Skeletal muscle tissue (tissue), 4 donors: ENCODE measurements around the gene SRPK1. TPM values are rescaled to one million over a fixed set of nuclear protein-coding genes. Genes with fewer than 3 reads are reported as not detected.

Experiments used
- H3K27ac ChIP-seq: one replicate; pipeline ENCODE4 v1.7.0; 2013; ENCODE audit warnings: mild to moderate bottlenecking, low read depth, low read length, inconsistent platforms
- H3K27me3 ChIP-seq, 3 donors: one replicate each; pipeline ENCODE4 v1.7.0; 2013; ENCODE audit warnings: low read length in 3 of 3; ENCODE audit not compliant: control insufficient read depth in 3 of 3, insufficient read depth in 3 of 3
- H3K36me3 ChIP-seq, 3 donors: one replicate each; pipeline ENCODE4 v1.7.0; 2013; ENCODE audit warnings: low read length in 3 of 3; ENCODE audit not compliant: control insufficient read depth in 3 of 3, insufficient read depth in 3 of 3
- H3K4me1 ChIP-seq, 3 donors: one replicate each; pipeline ENCODE4 v1.7.0; 2013; ENCODE audit warnings: low read length in 3 of 3, mild to moderate bottlenecking in 3 of 3; ENCODE audit not compliant: control insufficient read depth in 3 of 3, insufficient read depth in 3 of 3
- H3K4me3 ChIP-seq, 3 donors: one replicate each; pipeline ENCODE4 v1.7.0; 2013; ENCODE audit warnings: low read length in 3 of 3
- H3K9ac ChIP-seq, 3 donors: one replicate each; pipeline ENCODE4 v1.7.0; 2013; ENCODE audit warnings: low read length in 3 of 3, mild to moderate bottlenecking in 3 of 3, moderate library complexity in 2 of 3, low read depth in 1 of 3
- H3K9me3 ChIP-seq, 3 donors: one replicate each; pipeline ENCODE4 v1.7.0; 2013; ENCODE audit warnings: low read length in 3 of 3; ENCODE audit not compliant: control insufficient read depth in 3 of 3
- total RNA-seq: library from RNA; depleted of rRNA; stranded (reverse); fragments of >200 nt; gene quantifications from one replicate; pipeline ENCODE4 v1.2.3, GENCODE V29; 2014
- donor health status: Osteomylitis.

SRPK1 gene
- 15.1 TPM for total RNA-seq

DNA sequence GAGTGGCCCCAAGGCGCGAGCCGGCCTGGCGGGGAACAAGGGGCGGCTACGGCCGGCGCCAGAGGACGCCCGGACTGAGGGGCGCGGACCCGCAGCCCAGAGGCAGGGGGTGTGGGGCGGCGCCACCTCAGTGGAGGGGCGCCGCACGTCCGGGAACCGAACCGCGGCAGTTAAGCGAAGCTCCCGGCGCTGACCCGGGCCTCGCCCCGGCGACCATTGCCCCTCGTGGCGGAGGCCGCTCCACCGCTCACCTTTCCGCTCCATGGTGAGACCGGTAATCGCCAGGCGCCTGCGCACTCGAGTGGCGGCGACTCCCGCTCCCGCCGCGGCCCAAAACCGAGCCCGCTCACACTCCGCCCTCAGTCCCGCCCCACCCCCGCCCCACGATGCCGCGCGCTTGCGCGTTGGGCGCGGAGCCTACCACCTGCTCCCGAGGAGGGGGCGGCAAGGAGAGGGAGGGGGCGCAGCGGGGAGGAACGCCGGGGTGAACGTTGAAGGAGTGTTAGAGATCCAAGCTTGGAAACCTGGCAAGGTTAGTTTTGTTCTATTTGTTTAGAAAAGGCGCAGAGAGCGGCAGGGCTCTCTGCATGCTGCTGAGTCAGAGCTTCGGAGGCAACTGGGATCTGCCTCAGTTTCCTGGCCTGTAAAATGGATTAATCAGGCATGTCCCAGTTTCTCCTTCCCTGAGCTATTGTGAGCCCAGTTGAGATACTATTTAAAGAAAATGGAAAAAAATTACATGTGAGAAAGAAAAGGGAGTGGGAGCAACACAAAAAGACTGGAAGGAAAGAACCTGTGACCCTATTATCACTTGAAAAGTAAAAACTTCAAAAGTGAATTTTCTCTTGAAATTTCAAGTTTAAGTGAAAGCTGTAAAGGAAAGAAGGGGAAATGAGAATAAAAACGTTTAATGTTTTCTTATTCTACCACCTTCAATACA, at the start of gene SRPK1:
Gene SRPK1 (minus strand): TSS at position 306 of the 940 bp plus-strand sequence. CDS start 42 bp downstream, at position 264.
- H3K36me3 ChIP-seq, result peaks cover 0 to 5% (median 0%) of the 10 kb centered on the region in 3 donors
- peaks cover 13 to 23% (median 19%) of the 10 kb centered on the region in 3 donors for H3K4me1 ChIP-seq
- H3K27me3 ChIP-seq, result no peaks in the 10 kb centered on the region
- peak within 1 kb of the TSS; percentile 80 to 90 (median 89) for H3K4me3 ChIP-seq
- no peaks in the 10 kb centered on the region for H3K9me3 ChIP-seq
- H3K9ac ChIP-seq, result peak within 1 kb of the TSS; percentile 72 to 83 (median 78)
- peak within 1 kb of the TSS; percentile 57 for H3K27ac ChIP-seq

DNA sequence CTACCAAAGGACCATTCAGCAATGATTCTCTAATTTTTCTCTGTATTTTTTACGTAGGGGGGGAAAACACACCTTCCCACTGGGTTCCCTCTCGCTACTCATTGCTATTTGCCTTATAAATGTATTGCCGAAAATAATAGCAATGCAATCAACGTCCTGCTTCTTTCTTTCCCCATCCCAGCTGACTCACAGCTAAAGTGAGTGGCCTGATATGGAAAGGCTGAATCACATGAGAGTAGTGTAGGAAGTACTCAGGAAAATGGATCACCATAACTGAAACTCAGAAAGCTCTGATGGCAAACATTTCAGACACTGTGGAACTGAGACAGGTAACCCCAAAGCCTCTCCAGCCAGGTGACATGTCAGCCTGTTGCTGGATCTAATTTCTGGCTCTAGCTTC, 49.3 kb upstream of the SRPK1 start:
- H3K27ac ChIP-seq, result no peak overlapping the region
- H3K27me3 ChIP-seq, result no peaks in the 10 kb centered on the region
- H3K4me1 ChIP-seq, result no peaks in the 10 kb centered on the region

DNA sequence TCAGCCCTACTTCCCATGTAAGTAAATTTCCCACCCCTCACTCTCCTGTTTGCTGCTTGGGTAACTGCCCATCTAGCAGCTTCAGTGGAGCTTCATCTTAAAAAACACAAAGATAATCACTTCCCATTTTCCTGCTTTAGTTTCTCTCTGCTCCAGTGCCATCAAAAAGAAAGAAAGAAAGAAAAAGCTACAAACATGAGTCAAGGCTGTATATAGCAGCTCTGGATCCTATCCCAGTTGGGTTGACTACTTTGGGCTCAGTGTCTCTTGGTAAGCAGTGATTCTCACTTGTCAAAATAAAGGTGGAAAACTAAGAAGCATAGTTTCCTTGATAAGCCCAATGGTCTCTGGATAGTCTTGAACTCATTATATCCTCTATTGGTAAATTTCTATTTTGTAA, 48.7 kb upstream of the SRPK1 start:
- H3K36me3 ChIP-seq, result no peaks in the 10 kb centered on the region
- H3K27me3 ChIP-seq, result no peaks in the 10 kb centered on the region
- no peak overlapping the region for H3K9ac ChIP-seq
- H3K9me3 ChIP-seq, result no peaks in the 10 kb centered on the region
- H3K4me1 ChIP-seq, result no peaks in the 10 kb centered on the region
- H3K27ac ChIP-seq, result no peak overlapping the region
- no peak overlapping the region for H3K4me3 ChIP-seq

More for the DNA sequence above, 49.3 kb upstream of the SRPK1 start:
- H3K36me3 ChIP-seq, result no peaks in the 10 kb centered on the region
- H3K9me3 ChIP-seq, result no peaks in the 10 kb centered on the region
- H3K4me3 ChIP-seq, result no peak overlapping the region
- no peak overlapping the region for H3K9ac ChIP-seq

DNA sequence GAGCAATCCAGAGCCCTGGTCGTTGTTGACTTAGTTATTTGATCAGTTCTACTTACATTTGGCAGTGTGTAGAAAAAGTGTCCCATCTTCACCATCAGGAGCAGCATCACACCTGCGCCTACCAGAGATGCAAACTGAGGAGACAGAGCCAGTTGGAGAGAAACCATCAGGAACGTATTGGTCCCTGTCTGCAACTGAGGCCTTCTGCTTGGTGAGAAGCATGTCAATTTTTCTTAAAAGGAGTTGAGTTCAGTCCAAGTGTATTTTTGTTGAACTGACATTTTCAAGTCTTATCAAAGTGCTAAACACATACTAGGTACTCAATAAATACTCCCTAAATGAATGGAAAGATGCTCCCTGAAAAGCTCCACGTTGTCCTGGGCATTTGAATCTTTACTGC, 47.9 kb upstream of the SRPK1 start:
- Histone ChIP-seq H3K4me1 (no peaks in the 10 kb centered on the region), H3K36me3 (no peaks in the 10 kb centered on the region)

DNA sequence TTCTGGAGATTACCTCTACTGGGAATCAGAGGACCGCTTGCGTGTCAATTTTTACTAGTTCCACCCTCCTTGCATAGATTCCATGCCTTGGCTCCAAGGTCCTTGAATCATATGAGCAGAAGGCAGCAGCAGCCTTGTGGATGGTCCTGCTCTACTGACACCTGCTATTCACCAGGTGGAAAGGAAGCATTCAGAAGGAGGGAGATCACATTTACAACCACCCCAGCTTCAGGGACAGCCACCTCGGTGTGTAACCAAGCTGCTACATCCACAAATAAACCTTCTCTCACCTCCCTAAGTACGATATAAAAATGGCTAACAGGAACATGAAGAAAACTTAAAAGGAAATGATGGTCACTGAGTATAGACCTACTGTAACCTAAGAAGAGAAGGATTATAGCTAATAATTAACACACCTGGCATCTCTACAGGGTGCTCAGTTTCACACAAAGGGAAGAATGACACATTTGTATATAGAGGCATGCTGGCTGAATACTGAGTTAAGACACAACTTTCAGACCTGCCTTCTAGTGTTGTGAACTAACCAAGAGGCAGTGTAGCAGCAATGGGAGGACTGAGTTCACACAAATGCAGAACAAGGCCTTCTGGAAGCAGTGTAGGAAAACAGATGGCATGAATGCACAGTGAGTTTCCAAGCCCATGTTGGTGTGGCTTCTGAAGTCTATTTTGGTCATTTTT, 46.3 kb upstream of the SRPK1 start:
- Histone ChIP-seq H3K27me3 (no peaks in the 10 kb centered on the region), H3K4me1 (no peaks in the 10 kb centered on the region), H3K9ac (no peak overlapping the region), H3K4me3 (no peak overlapping the region), H3K27ac (no peak overlapping the region), H3K9me3 (no peaks in the 10 kb centered on the region), H3K36me3 (no peaks in the 10 kb centered on the region)

More for the DNA sequence above, 47.9 kb upstream of the SRPK1 start:
- H3K9ac ChIP-seq, result no peak overlapping the region
- H3K9me3 ChIP-seq, result no peaks in the 10 kb centered on the region
- H3K27ac ChIP-seq, result no peak overlapping the region
- H3K4me3 ChIP-seq, result no peak overlapping the region
- no peaks in the 10 kb centered on the region for H3K27me3 ChIP-seq

DNA sequence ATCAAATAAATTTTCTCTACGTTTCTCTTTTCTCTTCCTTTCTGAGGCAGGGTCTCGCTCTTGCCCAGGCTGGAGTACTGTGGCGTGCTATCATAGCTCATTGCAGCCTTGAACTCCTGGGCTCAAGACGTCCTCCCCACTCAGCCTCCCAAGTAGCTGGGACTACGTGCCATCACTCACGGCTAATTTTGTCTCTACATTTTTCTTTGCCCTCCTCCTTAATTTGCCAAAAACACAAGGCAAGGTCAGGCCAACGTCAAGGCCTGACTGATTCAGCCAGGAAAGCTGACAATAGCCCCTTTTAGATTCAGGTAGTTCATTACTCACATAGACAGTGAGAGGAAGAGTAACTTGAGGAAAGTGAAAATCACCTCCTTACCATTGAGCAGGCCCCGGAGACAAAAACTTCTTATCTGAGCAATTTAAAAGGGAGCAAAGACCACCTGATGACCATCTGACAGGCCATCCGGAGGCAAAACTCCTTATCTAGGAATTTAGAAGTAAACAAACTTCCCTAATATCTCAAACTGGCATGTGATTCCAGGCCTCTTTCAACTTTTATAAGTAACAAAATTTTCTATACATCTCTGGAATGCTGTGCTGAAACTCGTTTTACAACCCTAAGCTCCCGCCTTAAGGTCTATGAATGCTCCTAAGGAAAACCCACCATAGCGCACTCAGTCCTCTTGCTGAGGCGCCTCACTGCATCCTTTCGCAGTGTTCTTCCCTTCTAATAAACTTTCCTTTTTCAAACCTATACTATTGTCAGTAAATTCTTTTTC, 42.1 kb upstream of the SRPK1 start:
- no peak overlapping the region for H3K9ac ChIP-seq
- no peak overlapping the region for H3K27ac ChIP-seq
- no peaks in the 10 kb centered on the region for H3K36me3 ChIP-seq
- no peaks in the 10 kb centered on the region for H3K4me1 ChIP-seq
- H3K4me3 ChIP-seq, result no peak overlapping the region
- H3K27me3 ChIP-seq, result no peaks in the 10 kb centered on the region
- no peaks in the 10 kb centered on the region for H3K9me3 ChIP-seq

DNA sequence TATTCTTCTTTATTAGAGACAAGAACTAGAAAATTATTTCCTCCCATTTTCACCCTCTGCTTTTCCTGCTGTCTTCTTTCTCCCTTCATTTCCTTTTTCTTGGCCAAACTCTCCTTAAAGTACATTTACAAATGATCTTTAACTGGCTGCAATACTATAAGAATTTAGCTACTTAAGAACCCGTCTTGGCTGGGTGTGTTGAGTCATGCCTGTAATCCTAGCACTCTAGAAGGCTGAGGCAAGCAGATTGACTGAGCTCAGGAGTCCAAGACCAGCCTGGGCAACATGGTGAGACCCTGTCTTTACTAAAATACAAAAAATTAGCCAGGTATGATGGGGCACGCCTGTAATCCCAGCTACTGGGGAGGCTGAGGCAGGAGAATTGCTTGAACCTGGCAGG, 39.3 kb upstream of the SRPK1 start:
- Histone ChIP-seq H3K9ac (no peak overlapping the region), H3K36me3 (no peaks in the 10 kb centered on the region), H3K27ac (no peak overlapping the region), H3K4me1 (no peaks in the 10 kb centered on the region), H3K9me3 (no peaks in the 10 kb centered on the region), H3K27me3 (no peaks in the 10 kb centered on the region), H3K4me3 (no peak overlapping the region)

DNA sequence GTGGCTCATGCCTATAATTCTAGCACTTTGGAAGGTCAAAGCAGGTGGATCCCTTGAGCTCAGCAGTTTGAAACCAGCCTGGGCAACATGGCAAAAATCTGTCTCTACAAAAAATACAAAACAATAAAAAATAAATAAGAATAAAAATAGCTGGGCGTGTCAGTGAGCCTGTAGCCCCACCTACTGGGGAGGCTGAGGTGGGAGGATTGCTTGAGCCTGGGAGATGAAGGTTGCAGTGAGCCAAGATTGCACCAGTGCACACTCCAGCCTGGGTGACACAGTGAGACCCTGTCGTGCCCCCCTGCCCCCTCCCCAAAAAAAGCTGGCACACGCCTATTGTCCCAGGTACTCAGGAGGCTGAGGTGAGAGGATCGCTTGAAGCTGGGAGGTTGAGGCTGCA, 35.1 kb upstream of the SRPK1 start:
- Histone ChIP-seq H3K4me3 (no peak overlapping the region), H3K4me1 (no peaks in the 10 kb centered on the region), H3K27me3 (no peaks in the 10 kb centered on the region), H3K36me3 (no peaks in the 10 kb centered on the region), H3K9me3 (no peaks in the 10 kb centered on the region), H3K9ac (no peak overlapping the region), H3K27ac (no peak overlapping the region)

DNA sequence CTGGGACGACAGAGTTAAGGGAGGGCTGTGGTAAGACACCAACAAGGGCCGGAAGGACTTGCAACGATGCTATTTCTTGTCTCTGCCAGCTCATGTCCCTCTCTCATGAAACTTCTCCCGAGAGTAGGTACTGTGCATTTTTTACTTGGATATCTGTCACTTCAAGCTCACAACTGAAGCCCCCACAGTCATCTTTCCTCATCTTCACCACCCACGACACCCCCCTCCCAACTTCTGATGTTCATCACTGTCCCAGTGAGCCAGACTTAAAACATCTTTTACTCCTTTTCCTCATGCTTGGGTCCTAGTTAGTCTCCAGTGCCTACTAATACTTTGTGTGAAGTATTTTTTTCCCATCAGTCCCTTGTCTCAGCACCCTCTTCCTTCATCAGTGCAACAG, 34.6 kb upstream of the SRPK1 start:
- Histone ChIP-seq H3K27me3 (no peaks in the 10 kb centered on the region), H3K4me3 (no peak overlapping the region), H3K4me1 (no peaks in the 10 kb centered on the region), H3K9ac (no peak overlapping the region), H3K9me3 (no peaks in the 10 kb centered on the region), H3K27ac (no peak overlapping the region), H3K36me3 (no peaks in the 10 kb centered on the region)
